ENCODE results near the gene GGTLC2.

GGTLC2 gene

DNA sequence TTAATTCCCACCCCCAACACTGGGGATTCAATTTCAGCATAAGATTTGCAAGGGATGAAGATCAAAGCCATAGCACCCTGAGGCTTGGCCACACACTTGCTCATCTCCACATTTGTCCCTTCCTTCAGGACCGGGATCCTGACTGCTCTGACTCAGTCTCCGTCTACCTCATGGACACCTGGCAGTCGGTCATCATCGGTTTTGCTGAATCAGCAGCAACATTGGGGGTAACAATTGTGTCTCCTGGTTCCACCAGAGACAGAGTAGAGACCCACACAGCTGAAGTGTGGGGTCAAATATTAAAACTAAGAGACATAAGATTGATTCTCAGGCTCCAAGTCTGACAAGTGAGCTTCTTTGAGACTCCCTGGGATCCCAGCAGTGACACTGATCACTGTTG lies 34.6 kb downstream of the GGTLC2 start:
- TF ChIP-seq, protein P1, sequence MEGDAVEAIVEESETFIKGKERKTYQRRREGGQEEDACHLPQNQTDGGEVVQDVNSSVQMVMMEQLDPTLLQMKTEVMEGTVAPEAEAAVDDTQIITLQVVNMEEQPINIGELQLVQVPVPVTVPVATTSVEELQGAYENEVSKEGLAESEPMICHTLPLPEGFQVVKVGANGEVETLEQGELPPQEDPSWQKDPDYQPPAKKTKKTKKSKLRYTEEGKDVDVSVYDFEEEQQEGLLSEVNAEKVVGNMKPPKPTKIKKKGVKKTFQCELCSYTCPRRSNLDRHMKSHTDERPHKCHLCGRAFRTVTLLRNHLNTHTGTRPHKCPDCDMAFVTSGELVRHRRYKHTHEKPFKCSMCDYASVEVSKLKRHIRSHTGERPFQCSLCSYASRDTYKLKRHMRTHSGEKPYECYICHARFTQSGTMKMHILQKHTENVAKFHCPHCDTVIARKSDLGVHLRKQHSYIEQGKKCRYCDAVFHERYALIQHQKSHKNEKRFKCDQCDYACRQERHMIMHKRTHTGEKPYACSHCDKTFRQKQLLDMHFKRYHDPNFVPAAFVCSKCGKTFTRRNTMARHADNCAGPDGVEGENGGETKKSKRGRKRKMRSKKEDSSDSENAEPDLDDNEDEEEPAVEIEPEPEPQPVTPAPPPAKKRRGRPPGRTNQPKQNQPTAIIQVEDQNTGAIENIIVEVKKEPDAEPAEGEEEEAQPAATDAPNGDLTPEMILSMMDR (IDR thresholded peaks at IDR 0.05; ENCODE audit: extremely low read depth, missing control alignments) = no peak
- no peak for DNase-seq (ENCODE audit: low spot score)

DNA sequence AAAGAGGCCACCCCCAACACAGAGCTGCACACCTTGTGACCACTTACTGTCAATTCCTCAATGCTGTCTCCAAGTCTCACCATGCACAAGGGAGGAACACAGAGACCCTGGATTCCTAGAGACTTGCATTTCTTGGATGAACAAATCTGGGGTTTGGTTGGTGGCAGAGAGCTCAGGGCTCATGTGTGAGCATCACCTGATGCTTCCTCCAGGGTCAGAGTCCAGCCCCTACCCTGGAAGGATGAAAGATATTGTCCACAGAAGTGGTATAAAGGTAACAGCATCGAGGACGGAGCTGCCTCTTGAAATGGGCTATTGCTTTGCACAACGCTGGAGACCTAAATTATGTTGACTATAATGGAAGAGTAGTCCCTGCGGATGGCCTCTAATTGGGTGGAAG lies 36.0 kb downstream of the GGTLC2 start:
- no peak for DNase-seq (ENCODE audit: low spot score)
- TF ChIP-seq, protein P1 (IDR thresholded peaks at IDR 0.05; ENCODE audit: extremely low read depth, missing control alignments) = no peak

DNA sequence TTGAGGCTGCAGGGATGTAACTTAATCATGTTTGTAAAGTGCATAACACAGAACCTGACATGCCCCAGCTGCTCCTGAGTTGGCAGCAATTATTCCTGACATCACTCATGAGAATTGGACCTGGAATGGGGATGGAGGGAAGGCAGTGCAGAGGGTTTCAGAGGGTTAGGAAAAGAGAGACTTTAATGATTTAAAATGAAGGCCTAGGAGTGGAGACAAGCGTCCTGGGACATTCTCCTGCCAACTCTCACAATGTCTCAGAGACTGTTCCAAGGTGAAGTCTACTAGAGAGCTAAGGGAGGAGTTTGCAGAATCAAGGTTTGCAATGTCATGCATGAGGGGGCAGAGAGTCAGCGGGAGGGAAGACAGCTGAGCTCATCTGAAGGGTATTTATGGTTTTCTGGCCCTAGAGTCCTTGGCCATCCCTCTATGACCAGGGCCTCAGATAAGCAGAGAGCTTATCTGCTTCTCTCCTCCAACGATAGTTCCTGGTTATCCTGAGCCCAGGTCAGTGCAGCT lies 36.9 kb downstream of the GGTLC2 start:
- DNase-seq (ENCODE audit: low spot score) = peak; percentile 15
- TF ChIP-seq, protein P1 (IDR thresholded peaks at IDR 0.05; ENCODE audit: extremely low read depth, missing control alignments) = no peak

DNA sequence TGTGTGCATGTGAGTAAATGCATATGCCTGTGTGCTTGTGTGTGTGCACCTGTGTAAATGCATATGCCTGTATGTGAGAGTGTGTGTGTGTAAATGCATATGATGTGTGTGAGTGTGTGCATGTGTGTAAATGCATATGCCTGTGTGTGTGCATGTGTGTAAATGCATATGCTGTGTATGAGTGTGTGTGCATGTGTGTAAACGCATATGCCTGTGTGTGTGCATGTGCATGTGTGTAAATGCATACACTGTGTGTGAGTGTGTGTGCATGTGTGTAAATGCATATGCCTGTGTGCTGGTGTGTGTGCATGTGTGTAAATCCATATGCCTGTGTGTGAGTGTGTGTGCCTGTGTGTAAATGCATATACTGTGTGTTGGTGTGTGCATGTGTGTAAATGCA lies 37.8 kb downstream of the GGTLC2 start:
- no peak for DNase-seq (ENCODE audit: low spot score)

DNA sequence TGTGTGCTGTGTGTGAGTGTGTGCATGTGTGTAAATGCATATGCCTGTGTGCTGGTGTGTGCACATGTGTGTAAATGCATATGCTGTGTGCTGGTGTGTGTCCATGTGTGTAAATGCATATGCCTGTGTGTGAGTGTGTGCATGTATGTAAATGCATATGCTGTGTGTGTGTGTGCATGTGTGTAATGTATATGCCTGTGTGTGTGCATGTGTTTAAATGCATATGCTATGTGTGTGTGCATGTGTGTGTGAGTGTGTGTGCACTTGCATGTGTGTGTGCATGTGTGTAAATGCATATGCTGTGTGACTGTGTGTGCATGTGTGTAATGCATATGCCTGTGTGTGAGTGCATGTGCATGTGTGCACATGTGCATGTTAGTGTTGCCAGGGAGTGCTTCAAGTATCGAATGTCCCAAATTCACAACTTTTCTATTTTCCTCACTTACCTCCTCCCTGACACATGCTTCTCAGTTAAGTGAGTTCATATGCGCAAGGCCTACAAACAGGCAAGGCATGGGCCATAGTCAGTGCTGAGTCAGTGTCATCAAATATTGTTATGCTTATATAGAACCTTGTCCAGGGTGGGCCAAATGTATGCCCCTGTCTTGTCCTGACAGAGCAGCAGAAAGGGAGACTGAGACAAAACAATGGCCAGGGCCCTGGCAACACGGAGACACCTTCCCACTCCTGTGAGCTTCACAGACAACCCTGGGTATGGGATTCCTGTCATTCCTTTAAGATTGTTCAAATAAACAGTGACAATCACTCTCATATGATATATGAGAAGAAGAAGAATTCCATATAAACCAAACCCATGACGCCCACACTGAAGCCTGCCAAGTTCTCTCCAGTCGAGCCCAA lies 38.6 kb downstream of the GGTLC2 start:
- DNase-seq (ENCODE audit: low spot score) = no peak
- TF ChIP-seq, protein P1 (IDR thresholded peaks at IDR 0.05; ENCODE audit: extremely low read depth, missing control alignments) = no peak

More for the DNA sequence above, 37.8 kb downstream of the GGTLC2 start:
- TF ChIP-seq, protein P1 (IDR thresholded peaks at IDR 0.05; ENCODE audit: extremely low read depth, missing control alignments) = no peak

DNA sequence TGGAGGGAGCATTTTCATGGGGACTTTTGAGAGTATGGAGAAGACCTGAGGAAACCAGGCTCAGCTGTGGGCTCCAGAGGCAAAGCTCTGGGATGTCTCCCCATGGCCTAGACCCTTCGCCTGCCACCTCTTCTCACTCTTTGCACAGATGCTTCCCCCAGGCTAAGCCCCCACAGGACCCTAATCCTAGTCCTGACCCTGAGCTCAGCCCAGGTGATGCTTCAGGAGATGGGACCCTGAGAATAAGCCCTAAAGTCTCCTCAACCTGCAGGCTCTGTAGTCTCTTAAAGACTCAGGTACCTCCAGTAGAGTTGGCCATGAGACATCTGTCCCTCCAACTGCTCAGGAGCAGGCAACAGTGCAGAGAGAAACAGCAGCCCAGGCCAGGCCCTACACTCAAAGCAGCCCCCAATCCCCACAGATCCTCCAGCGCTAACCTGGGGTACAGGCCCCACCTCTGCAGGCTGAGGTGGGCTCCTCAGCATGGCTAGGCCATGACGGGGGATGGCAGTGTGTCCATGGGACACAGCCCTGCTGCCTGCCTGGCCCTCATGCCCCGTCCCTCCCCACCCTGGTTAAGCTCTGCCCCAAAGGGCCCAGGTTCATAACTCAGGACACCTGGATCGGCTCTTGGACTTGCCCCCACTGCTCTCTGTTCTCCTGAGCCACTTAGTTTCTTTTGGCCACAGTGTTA lies 39.4 kb downstream of the GGTLC2 start:
- TF ChIP-seq, protein P1 (IDR thresholded peaks at IDR 0.05; ENCODE audit: extremely low read depth, missing control alignments) = no peak
- DNase-seq (ENCODE audit: low spot score) = no peak
